GM23338 (cell line): ENCODE data around the gene FNDC8. TPM values are rescaled to one million over a fixed set of nuclear protein-coding genes. Genes with fewer than 3 reads are reported as not detected.
"Not testable (repeated sequence)": the region's sequence is repeated elsewhere in the genome, so short reads cannot be mapped to it uniquely, and the experiment has no call there.

ENCODE experiments used
- ATAC-seq: fragments of 200-7000 bp; cut with Tn5 transposase; 3 replicates; pipeline ENCODE4 v1.9.1; 2020
- DNase-seq: peaks from one replicate; pipeline ENCODE4 v3.0.0-alpha.2; 2015; ENCODE audit warnings: low spot score
- H2AFZ ChIP-seq: fragments of 200-600 bp; sonication (generic); 2 replicates; pipeline ENCODE4 v1.8.0; 2016; ENCODE audit warnings: antibody characterized with exemption, mild to moderate bottlenecking, moderate library complexity
- H3F3A ChIP-seq: fragments of 200-600 bp; sonication (generic); replicated peaks from 2 replicates; pipeline ENCODE4 v1.8.0; 2017; ENCODE audit warnings: antibody characterized with exemption, mixed run types, low read depth
- H3K27ac ChIP-seq: fragments of 200-600 bp; sonication (generic); 2 replicates; pipeline ENCODE4 v1.6.1; 2016; ENCODE audit warnings: low read depth
- H3K27me3 ChIP-seq: fragments of 200-600 bp; sonication (generic); 2 replicates; pipeline ENCODE4 v1.8.0; 2016; ENCODE audit warnings: mild to moderate bottlenecking, mixed run types, moderate library complexity; ENCODE audit not compliant: insufficient read depth
- H3K36me3 ChIP-seq: fragments of 200-600 bp; sonication (generic); 2 replicates; pipeline ENCODE4 v1.8.0; 2016; ENCODE audit warnings: mild to moderate bottlenecking; ENCODE audit not compliant: insufficient read depth
- H3K4me1 ChIP-seq: fragments of 200-600 bp; sonication (generic); 2 replicates; pipeline ENCODE4 v1.8.0; 2016; ENCODE audit warnings: mild to moderate bottlenecking, moderate library complexity; ENCODE audit not compliant: insufficient read depth
- H3K4me2 ChIP-seq: fragments of 200-600 bp; sonication (generic); 2 replicates; pipeline ENCODE4 v1.7.1; 2017; ENCODE audit warnings: mixed run types
- H3K4me3 ChIP-seq: fragments of 200-600 bp; sonication (generic); 2 replicates; pipeline ENCODE4 v1.6.1; 2016; ENCODE audit warnings: mixed run types
- H3K79me2 ChIP-seq: fragments of 200-600 bp; sonication (generic); replicated peaks from 2 replicates; pipeline ENCODE4 v1.8.0; 2017; ENCODE audit warnings: mild to moderate bottlenecking; ENCODE audit not compliant: insufficient read depth
- H3K9me2 ChIP-seq: fragments of 200-600 bp; sonication (generic); 2 replicates; pipeline ENCODE4 v1.8.0; 2017; ENCODE audit not compliant: insufficient read depth
- H4K20me1 ChIP-seq: fragments of 200-600 bp; sonication (generic); replicated peaks from 2 replicates; pipeline ENCODE4 v1.8.0; 2017; ENCODE audit warnings: mild to moderate bottlenecking; ENCODE audit not compliant: insufficient read depth
- H3K27ac Mint-ChIP-seq: 2 replicates; pipeline ENCODE4 v1.8.0; 2020; ENCODE audit warnings: inconsistent platforms, mild to moderate bottlenecking, moderate library complexity, mixed read lengths
- H3K27me3 Mint-ChIP-seq: 3 replicates; pipeline ENCODE4 v1.8.0; 2022; ENCODE audit warnings: low read depth, mild to moderate bottlenecking, moderate library complexity, mixed read lengths, inconsistent platforms; ENCODE audit not compliant: insufficient read depth, poor library complexity
- H3K36me3 Mint-ChIP-seq: 3 replicates; pipeline ENCODE4 v1.8.0; 2021; ENCODE audit warnings: low read depth, mild to moderate bottlenecking, inconsistent platforms, moderate library complexity, mixed read lengths
- H3K4me1 Mint-ChIP-seq: 3 replicates; pipeline ENCODE4 v1.8.0; 2020; ENCODE audit warnings: mild to moderate bottlenecking, inconsistent platforms, mixed read lengths
- H3K4me3 Mint-ChIP-seq: 3 replicates; pipeline ENCODE4 v1.8.0; 2021; ENCODE audit warnings: moderate library complexity, mild to moderate bottlenecking, inconsistent platforms, mixed read lengths
- H3K9me3 Mint-ChIP-seq: 3 replicates; pipeline ENCODE4 v1.8.0; 2020; ENCODE audit warnings: moderate library complexity, mild to moderate bottlenecking, inconsistent platforms, mixed read lengths
- CREB1 ChIP-seq: fragments of 250-450 bp; sonication (Bioruptor Pico); IDR thresholded peaks from 2 replicates; pipeline ENCODE4 v1.5.0; 2020; ENCODE audit warnings: low read depth, mild to moderate bottlenecking, moderate library complexity
- ETS1 ChIP-seq: IDR thresholded peaks from 2 replicates; pipeline ENCODE4 v1.6.1; 2016; ENCODE audit warnings: antibody characterized with exemption
- EZH2 ChIP-seq: fragments of 200-600 bp; sonication (generic); IDR thresholded peaks from one replicate; pipeline ENCODE4 v1.8.0; 2017; ENCODE audit warnings: antibody characterized with exemption, mild to moderate bottlenecking, low read depth; ENCODE audit not compliant: unreplicated experiment
- EZH2phosphoT487 ChIP-seq: fragments of 200-600 bp; sonication (generic); IDR thresholded peaks from one replicate; pipeline ENCODE4 v1.8.1; 2018; ENCODE audit warnings: antibody characterized with exemption; ENCODE audit not compliant: unreplicated experiment
- JUNB ChIP-seq: IDR thresholded peaks from one replicate; pipeline ENCODE4 v1.6.1; 2016; ENCODE audit warnings: antibody characterized with exemption; ENCODE audit not compliant: unreplicated experiment
- NANOG ChIP-seq: IDR thresholded peaks from 2 replicates; pipeline ENCODE4 v1.6.1; 2016; ENCODE audit warnings: antibody characterized with exemption, borderline replicate concordance
- POLR2AphosphoS5 ChIP-seq: IDR thresholded peaks from 2 replicates; pipeline ENCODE4 v1.6.1; 2016; ENCODE audit warnings: antibody characterized with exemption, low read depth
- REST ChIP-seq: IDR thresholded peaks from one replicate; pipeline ENCODE4 v1.6.1; 2018; ENCODE audit warnings: antibody characterized with exemption; ENCODE audit not compliant: unreplicated experiment
- STAT1 ChIP-seq: IDR thresholded peaks from one replicate; pipeline ENCODE4 v1.6.1; 2016; ENCODE audit warnings: antibody characterized with exemption; ENCODE audit not compliant: unreplicated experiment
- ZNF114 ChIP-seq: fragments of 250-450 bp; sonication (Bioruptor Pico); IDR thresholded peaks from 2 replicates; pipeline ENCODE4 v1.5.0; 2020; ENCODE audit warnings: mild to moderate bottlenecking, moderate library complexity
- ZNF331 ChIP-seq: fragments of 250-450 bp; sonication (Bioruptor Pico); IDR thresholded peaks from 2 replicates; pipeline ENCODE4 v1.5.0; 2020; ENCODE audit warnings: low read depth, mild to moderate bottlenecking, moderate library complexity
- polyA plus RNA-seq: library from polyadenylated mRNA; unstranded; fragments of >200 nt; fragmentation: Nextera tagmentation; extraction: Ambion mirVana; gene quantifications from 2 replicates; pipeline ENCODE4 v1.2.1, GENCODE V29; 2016
- total RNA-seq: library from RNA; depleted of rRNA; stranded (reverse); fragments of >200 nt; shearing (Covaris generic); gene quantifications from 2 replicates; pipeline ENCODE4 v1.2.3, GENCODE V29; 2014
- TF ChIP-seq, protein P1 (sequence below), 2 experiments: fragments of 200-600 bp in 1 of 2; sonication (generic) in 1 of 2; conservative IDR thresholded peaks; 2 replicates each; pipeline versions ENCODE4 v1.5.1 to v1.6.1; 2016 to 2017; ENCODE audit warnings: antibody characterized with exemption in 2 of 2, low read depth in 2 of 2, mild to moderate bottlenecking in 2 of 2, moderate library complexity in 1 of 2

Gene FNDC8
- total and polyA plus RNA-seq, 2 experiments from 2014 or later = not detected

- TF ChIP-seq REST (no peak), ZNF331 (CRISPR knock-in tag) (no peak), ZNF114 (CRISPR knock-in tag) (no peak)
- TF ChIP-seq, protein P1, sequence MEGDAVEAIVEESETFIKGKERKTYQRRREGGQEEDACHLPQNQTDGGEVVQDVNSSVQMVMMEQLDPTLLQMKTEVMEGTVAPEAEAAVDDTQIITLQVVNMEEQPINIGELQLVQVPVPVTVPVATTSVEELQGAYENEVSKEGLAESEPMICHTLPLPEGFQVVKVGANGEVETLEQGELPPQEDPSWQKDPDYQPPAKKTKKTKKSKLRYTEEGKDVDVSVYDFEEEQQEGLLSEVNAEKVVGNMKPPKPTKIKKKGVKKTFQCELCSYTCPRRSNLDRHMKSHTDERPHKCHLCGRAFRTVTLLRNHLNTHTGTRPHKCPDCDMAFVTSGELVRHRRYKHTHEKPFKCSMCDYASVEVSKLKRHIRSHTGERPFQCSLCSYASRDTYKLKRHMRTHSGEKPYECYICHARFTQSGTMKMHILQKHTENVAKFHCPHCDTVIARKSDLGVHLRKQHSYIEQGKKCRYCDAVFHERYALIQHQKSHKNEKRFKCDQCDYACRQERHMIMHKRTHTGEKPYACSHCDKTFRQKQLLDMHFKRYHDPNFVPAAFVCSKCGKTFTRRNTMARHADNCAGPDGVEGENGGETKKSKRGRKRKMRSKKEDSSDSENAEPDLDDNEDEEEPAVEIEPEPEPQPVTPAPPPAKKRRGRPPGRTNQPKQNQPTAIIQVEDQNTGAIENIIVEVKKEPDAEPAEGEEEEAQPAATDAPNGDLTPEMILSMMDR (conservative IDR thresholded peaks at IDR 0.05; ENCODE audit: low read depth in 2 of 2) = no peak
Observed at GRCh38 chr17:35171834-35172233, 50.4 kb downstream of the FNDC8 start (continued).

- not testable (repeated sequence) for H3K4me2 ChIP-seq, H3K4me1 Mint-ChIP-seq, H3K27ac Mint-ChIP-seq, H3K36me3 ChIP-seq, H3K79me2 ChIP-seq, H3K4me1 ChIP-seq, H3K9me3 Mint-ChIP-seq, H3K27ac ChIP-seq, H3K4me3 ChIP-seq, ATAC-seq, DNase-seq, H4K20me1 ChIP-seq, H3F3A ChIP-seq, H2AFZ ChIP-seq, H3K9me2 ChIP-seq, H3K36me3 Mint-ChIP-seq, H3K27me3 ChIP-seq, H3K4me3 Mint-ChIP-seq
- H3K27me3 Mint-ChIP-seq = peaks cover 16% of the 10 kb centered on the region
Observed at GRCh38 chr17:35172321-35172720, 50.9 kb downstream of the FNDC8 start.

DNA sequence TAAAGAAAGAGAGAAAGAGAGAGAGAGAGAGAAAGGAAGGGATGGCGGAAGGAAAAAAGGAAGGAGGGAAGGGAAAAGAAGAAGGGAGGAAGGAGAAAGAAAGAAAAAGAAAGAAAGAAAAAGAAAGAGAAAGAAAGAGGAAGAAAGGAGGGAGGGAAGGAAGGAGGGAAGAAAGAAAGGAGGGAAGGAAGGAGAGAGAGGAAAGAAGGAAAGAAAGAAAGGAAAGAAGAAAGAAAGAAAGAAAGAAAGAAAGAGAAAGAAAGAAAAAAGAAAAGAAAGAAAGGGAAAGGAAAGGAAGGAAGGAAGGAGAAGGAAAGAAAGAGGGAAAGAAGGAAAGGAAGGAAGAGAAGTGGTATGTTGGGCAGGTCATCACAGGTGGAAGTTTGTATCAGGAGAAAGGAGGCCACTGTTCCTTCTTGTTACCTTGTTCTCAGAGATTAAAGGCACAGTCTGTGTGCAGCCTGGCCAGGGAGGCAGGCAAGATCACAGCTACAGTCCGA lies 53.5 kb downstream of the FNDC8 start:
- H3K27ac ChIP-seq = no peak overlapping the region
- no peaks in the 10 kb centered on the region for H3K4me1 ChIP-seq
- Mint-ChIP-seq H3K4me3 (no peak overlapping the region), H3K36me3 (no peaks in the 10 kb centered on the region), H3K27ac (no peak overlapping the region), H3K9me3 (peaks cover 9% of the 10 kb centered on the region), H3K4me1 (no peaks in the 10 kb centered on the region), H3K27me3 (peaks cover 11% of the 10 kb centered on the region)
- H3K79me2 ChIP-seq = no peaks in the 10 kb centered on the region
- no peaks in the 10 kb centered on the region for H3K9me2 ChIP-seq
- H3K36me3 ChIP-seq = no peaks in the 10 kb centered on the region
- H3F3A ChIP-seq = no peaks in the 10 kb centered on the region
- no peak for ATAC-seq
- no peak for DNase-seq
- H2AFZ ChIP-seq = no peak overlapping the region
- H4K20me1 ChIP-seq = no peaks in the 10 kb centered on the region
- no peaks in the 10 kb centered on the region for H3K27me3 ChIP-seq
- H3K4me3 ChIP-seq = no peak overlapping the region
- no peak overlapping the region for H3K4me2 ChIP-seq
- TF ChIP-seq JUNB = no peak
- TF ChIP-seq EZH2 = no peak
- TF ChIP-seq REST = no peak
- TF ChIP-seq POLR2AphosphoS5 = no peak
- TF ChIP-seq EZH2phosphoT487 = no peak
- TF ChIP-seq NANOG = no peak
- no peak for TF ChIP-seq ZNF331 (CRISPR knock-in tag)
- TF ChIP-seq CREB1 = no peak
- TF ChIP-seq ETS1 = no peak
- no peak for TF ChIP-seq STAT1
